ENCODE measurements around the gene MAP2K2. TPM values are rescaled to one million over a fixed set of nuclear protein-coding genes. Genes with fewer than 3 reads are reported as not detected.

Gene MAP2K2
- total and polyA plus RNA-seq, 9 of the 15 experiments (the other 6 are each of a cell fraction or from before 2014, with no cell fraction given), result 1.0 to 151 (median 58.3) TPM

- TF ChIP-seq, protein P1, sequence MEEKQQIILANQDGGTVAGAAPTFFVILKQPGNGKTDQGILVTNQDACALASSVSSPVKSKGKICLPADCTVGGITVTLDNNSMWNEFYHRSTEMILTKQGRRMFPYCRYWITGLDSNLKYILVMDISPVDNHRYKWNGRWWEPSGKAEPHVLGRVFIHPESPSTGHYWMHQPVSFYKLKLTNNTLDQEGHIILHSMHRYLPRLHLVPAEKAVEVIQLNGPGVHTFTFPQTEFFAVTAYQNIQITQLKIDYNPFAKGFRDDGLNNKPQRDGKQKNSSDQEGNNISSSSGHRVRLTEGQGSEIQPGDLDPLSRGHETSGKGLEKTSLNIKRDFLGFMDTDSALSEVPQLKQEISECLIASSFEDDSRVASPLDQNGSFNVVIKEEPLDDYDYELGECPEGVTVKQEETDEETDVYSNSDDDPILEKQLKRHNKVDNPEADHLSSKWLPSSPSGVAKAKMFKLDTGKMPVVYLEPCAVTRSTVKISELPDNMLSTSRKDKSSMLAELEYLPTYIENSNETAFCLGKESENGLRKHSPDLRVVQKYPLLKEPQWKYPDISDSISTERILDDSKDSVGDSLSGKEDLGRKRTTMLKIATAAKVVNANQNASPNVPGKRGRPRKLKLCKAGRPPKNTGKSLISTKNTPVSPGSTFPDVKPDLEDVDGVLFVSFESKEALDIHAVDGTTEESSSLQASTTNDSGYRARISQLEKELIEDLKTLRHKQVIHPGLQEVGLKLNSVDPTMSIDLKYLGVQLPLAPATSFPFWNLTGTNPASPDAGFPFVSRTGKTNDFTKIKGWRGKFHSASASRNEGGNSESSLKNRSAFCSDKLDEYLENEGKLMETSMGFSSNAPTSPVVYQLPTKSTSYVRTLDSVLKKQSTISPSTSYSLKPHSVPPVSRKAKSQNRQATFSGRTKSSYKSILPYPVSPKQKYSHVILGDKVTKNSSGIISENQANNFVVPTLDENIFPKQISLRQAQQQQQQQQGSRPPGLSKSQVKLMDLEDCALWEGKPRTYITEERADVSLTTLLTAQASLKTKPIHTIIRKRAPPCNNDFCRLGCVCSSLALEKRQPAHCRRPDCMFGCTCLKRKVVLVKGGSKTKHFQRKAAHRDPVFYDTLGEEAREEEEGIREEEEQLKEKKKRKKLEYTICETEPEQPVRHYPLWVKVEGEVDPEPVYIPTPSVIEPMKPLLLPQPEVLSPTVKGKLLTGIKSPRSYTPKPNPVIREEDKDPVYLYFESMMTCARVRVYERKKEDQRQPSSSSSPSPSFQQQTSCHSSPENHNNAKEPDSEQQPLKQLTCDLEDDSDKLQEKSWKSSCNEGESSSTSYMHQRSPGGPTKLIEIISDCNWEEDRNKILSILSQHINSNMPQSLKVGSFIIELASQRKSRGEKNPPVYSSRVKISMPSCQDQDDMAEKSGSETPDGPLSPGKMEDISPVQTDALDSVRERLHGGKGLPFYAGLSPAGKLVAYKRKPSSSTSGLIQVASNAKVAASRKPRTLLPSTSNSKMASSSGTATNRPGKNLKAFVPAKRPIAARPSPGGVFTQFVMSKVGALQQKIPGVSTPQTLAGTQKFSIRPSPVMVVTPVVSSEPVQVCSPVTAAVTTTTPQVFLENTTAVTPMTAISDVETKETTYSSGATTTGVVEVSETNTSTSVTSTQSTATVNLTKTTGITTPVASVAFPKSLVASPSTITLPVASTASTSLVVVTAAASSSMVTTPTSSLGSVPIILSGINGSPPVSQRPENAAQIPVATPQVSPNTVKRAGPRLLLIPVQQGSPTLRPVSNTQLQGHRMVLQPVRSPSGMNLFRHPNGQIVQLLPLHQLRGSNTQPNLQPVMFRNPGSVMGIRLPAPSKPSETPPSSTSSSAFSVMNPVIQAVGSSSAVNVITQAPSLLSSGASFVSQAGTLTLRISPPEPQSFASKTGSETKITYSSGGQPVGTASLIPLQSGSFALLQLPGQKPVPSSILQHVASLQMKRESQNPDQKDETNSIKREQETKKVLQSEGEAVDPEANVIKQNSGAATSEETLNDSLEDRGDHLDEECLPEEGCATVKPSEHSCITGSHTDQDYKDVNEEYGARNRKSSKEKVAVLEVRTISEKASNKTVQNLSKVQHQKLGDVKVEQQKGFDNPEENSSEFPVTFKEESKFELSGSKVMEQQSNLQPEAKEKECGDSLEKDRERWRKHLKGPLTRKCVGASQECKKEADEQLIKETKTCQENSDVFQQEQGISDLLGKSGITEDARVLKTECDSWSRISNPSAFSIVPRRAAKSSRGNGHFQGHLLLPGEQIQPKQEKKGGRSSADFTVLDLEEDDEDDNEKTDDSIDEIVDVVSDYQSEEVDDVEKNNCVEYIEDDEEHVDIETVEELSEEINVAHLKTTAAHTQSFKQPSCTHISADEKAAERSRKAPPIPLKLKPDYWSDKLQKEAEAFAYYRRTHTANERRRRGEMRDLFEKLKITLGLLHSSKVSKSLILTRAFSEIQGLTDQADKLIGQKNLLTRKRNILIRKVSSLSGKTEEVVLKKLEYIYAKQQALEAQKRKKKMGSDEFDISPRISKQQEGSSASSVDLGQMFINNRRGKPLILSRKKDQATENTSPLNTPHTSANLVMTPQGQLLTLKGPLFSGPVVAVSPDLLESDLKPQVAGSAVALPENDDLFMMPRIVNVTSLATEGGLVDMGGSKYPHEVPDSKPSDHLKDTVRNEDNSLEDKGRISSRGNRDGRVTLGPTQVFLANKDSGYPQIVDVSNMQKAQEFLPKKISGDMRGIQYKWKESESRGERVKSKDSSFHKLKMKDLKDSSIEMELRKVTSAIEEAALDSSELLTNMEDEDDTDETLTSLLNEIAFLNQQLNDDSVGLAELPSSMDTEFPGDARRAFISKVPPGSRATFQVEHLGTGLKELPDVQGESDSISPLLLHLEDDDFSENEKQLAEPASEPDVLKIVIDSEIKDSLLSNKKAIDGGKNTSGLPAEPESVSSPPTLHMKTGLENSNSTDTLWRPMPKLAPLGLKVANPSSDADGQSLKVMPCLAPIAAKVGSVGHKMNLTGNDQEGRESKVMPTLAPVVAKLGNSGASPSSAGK (IDR thresholded peaks at IDR 0.05), result no peak
- no peak for TF ChIP-seq THAP12 (CRISPR knock-in tag; IDR thresholded peaks at IDR 0.05)
- no peak for TF ChIP-seq TARDBP (IDR thresholded peaks at IDR 0.05)
- TF ChIP-seq SIN3B (IDR thresholded peaks at IDR 0.05; ENCODE audit: low read depth), result no peak
- TF ChIP-seq HDAC2 (IDR thresholded peaks at IDR 0.05), result 0 out of 2 replicates have a peak, but pooled peaks have one; percentile 16
- TF ChIP-seq ETV5 (CRISPR knock-in tag; IDR thresholded peaks at IDR 0.05; ENCODE audit: low read depth), result 0 out of 2 replicates have a peak, but pooled peaks have one; percentile 8
- no peak for TF ChIP-seq TEAD2 (tag; IDR thresholded peaks at IDR 0.05)
- no peak for TF ChIP-seq RBM39 (optimal IDR thresholded peaks at IDR 0.05; ENCODE audit: low read depth, low read length)
- no peak for TF ChIP-seq ETS2 (tag; IDR thresholded peaks at IDR 0.05; ENCODE audit: borderline replicate concordance, poor library complexity, severe bottlenecking)
- TF ChIP-seq CBX3 (IDR thresholded peaks at IDR 0.05; ENCODE audit: borderline replicate concordance in 1 of 2, low read length in 2 of 2), result no peak
- no peak for TF ChIP-seq NFATC3 (IDR thresholded peaks at IDR 0.05)
- no peak for TF ChIP-seq POLR2B (IDR thresholded peaks at IDR 0.05; ENCODE audit: low read depth, partially characterized antibody)
- no peak for TF ChIP-seq SFPQ (IDR thresholded peaks at IDR 0.05; ENCODE audit: low read depth, low read length)
Observed at GRCh38 chr19:4060621-4061177, 63.2 kb downstream of the MAP2K2 start (continued).
